ENCODE results near the gene HAUS3. TPM values are rescaled to one million over a fixed set of nuclear protein-coding genes. Genes with fewer than 3 reads are reported as not detected.
A peak's percentile ranks its signal among the peaks of the same experiment; 100 is the strongest.

Gene HAUS3
- total RNA-seq, 2 experiments from 2014 or later, result 15.9 to 22.2 TPM

GRCh38 chr4:2260344-2261109 is 18.6 kb upstream of the HAUS3 start:
- Histone ChIP-seq H3K9me3 (ENCODE audit: low read length) (no peaks in the 10 kb centered on the region), H3K27ac (ENCODE audit: low read depth, low read length, poor library complexity, severe bottlenecking) (no peak overlapping the region), H3K4me1 (ENCODE audit: insufficient read depth, low read length, poor library complexity, severe bottlenecking) (peaks cover 20% of the 10 kb centered on the region), H3K4me2 (ENCODE audit: low read length) (peak overlapping the region; percentile 96), H3K79me2 (ENCODE audit: insufficient read depth, low read depth, low read length) (no peaks in the 10 kb centered on the region), H3K4me3 (ENCODE audit: low read depth, low read length, poor library complexity, severe bottlenecking) (peak overlapping the region; percentile 76), H4K20me1 (ENCODE audit: insufficient read depth, low read length) (no peaks in the 10 kb centered on the region), H3K36me3 (ENCODE audit: insufficient read depth, low read length) (no peaks in the 10 kb centered on the region), H2AFZ (ENCODE audit: low read length) (peak overlapping the region; percentile 36; the same call in 1 of the 2 replicates), H3K9me2 (ENCODE audit: insufficient read depth, low read length) (no peaks in the 10 kb centered on the region)
- POLR2A ChIA-PET, result no interaction called here
- TF ChIP-seq, protein P1, sequence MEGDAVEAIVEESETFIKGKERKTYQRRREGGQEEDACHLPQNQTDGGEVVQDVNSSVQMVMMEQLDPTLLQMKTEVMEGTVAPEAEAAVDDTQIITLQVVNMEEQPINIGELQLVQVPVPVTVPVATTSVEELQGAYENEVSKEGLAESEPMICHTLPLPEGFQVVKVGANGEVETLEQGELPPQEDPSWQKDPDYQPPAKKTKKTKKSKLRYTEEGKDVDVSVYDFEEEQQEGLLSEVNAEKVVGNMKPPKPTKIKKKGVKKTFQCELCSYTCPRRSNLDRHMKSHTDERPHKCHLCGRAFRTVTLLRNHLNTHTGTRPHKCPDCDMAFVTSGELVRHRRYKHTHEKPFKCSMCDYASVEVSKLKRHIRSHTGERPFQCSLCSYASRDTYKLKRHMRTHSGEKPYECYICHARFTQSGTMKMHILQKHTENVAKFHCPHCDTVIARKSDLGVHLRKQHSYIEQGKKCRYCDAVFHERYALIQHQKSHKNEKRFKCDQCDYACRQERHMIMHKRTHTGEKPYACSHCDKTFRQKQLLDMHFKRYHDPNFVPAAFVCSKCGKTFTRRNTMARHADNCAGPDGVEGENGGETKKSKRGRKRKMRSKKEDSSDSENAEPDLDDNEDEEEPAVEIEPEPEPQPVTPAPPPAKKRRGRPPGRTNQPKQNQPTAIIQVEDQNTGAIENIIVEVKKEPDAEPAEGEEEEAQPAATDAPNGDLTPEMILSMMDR (conservative IDR thresholded peaks at IDR 0.05; ENCODE audit: low read length), result no peak
- no peak for TF ChIP-seq EZH2phosphoT487 (IDR thresholded peaks at IDR 0.05; ENCODE audit: borderline replicate concordance, low read depth, low read length)
- no peak for DNase-seq (ENCODE audit: low spot score)
- no TSS peak for BruUV-seq (replicated peaks)
- CTCF ChIA-PET (ENCODE audit: unreplicated experiment), result no interaction called here
- intact Hi-C loops (cut with micrococcal nuclease; ENCODE audit: unreplicated experiment), result no loop called here

DNA sequence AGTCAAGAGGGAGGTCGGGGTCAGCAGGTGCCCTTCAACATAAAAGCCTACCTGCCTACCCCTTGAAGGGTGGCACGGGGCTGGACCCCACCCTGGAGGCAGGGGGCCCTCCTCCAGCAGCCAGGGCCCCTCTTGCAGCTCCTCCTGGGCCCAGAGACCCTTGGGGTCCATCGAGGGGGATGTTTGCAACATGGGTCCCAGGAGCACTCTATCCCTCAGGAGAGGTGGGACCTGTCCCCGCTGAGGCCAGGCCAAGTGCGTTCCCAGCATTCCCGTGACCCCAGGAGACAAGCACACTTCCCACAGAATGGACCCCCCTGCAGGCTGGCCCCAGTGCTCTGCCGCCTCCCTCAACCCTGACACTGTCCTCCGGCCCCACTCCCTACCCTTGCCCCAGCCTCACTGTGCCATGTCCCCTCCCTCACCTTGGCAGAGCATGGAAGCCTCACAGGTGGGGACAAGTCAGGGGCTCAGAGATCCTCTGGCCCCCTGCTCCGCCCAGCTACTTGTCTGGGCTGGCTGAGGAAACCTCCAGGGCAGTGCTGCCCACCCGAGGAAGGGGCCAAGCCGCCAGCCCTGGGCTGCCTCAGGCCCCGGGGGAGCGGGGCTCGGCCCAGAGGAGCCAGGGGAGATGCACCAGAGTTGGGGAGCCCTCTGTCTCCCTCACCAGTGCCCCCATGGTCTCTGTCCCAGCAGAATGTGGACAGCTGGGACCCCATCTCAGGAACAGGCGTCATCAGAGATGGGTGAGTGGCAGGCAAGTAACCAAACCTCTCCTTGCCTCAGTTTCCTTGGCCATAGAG is 17.8 kb upstream of the HAUS3 start:
- H3K27ac ChIP-seq (ENCODE audit: low read depth, low read length, poor library complexity, severe bottlenecking), result no peak overlapping the region
- H3K4me3 ChIP-seq (ENCODE audit: low read depth, low read length, poor library complexity, severe bottlenecking), result no peak overlapping the region
- intact Hi-C loops (cut with micrococcal nuclease; ENCODE audit: unreplicated experiment), result no loop called here
- H3K36me3 ChIP-seq (ENCODE audit: insufficient read depth, low read length), result no peaks in the 10 kb centered on the region
- H3K4me2 ChIP-seq (ENCODE audit: low read length), result no peak overlapping the region
- no peaks in the 10 kb centered on the region for H4K20me1 ChIP-seq (ENCODE audit: insufficient read depth, low read length)
- TF ChIP-seq, protein P1 (conservative IDR thresholded peaks at IDR 0.05; ENCODE audit: low read length), result no peak
- no peak for TF ChIP-seq EZH2phosphoT487 (IDR thresholded peaks at IDR 0.05; ENCODE audit: borderline replicate concordance, low read depth, low read length)
- POLR2A ChIA-PET, result no interaction called here
- CTCF ChIA-PET (ENCODE audit: unreplicated experiment), result no interaction called here
- H2AFZ ChIP-seq (ENCODE audit: low read length), result no peak overlapping the region
- no peaks in the 10 kb centered on the region for H3K79me2 ChIP-seq (ENCODE audit: insufficient read depth, low read depth, low read length)
- no peaks in the 10 kb centered on the region for H3K9me2 ChIP-seq (ENCODE audit: insufficient read depth, low read length)
- no peaks in the 10 kb centered on the region for H3K9me3 ChIP-seq (ENCODE audit: low read length)
- DNase-seq (ENCODE audit: low spot score), result no peak
- peaks cover 20% of the 10 kb centered on the region for H3K4me1 ChIP-seq (ENCODE audit: insufficient read depth, low read length, poor library complexity, severe bottlenecking)
- no TSS peak for BruUV-seq (replicated peaks)

Data from OCI-LY7 (cell line).